ENCODE results near the gene KLHDC8B.

The KLHDC8B gene

GRCh38 chr3:49163609-49164008 is 7.8 kb upstream of the KLHDC8B start:
- DNase-seq (ENCODE audit: low spot score): no peak
- in situ Hi-C loops (cut with MboI; ENCODE audit: low pct_unique_long_range_greater_than_20kb, low sequenced_read_pairs, unreplicated experiment): loop anchor here (25.0 kb wide), 1 partner anchor 274 kb away; the partner anchor contains the start of gene NICN1
- TF ChIP-seq, protein P1, sequence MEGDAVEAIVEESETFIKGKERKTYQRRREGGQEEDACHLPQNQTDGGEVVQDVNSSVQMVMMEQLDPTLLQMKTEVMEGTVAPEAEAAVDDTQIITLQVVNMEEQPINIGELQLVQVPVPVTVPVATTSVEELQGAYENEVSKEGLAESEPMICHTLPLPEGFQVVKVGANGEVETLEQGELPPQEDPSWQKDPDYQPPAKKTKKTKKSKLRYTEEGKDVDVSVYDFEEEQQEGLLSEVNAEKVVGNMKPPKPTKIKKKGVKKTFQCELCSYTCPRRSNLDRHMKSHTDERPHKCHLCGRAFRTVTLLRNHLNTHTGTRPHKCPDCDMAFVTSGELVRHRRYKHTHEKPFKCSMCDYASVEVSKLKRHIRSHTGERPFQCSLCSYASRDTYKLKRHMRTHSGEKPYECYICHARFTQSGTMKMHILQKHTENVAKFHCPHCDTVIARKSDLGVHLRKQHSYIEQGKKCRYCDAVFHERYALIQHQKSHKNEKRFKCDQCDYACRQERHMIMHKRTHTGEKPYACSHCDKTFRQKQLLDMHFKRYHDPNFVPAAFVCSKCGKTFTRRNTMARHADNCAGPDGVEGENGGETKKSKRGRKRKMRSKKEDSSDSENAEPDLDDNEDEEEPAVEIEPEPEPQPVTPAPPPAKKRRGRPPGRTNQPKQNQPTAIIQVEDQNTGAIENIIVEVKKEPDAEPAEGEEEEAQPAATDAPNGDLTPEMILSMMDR (IDR thresholded peaks at IDR 0.05; ENCODE audit: extremely low read depth, insufficient read depth, missing control alignments): no peak

DNA sequence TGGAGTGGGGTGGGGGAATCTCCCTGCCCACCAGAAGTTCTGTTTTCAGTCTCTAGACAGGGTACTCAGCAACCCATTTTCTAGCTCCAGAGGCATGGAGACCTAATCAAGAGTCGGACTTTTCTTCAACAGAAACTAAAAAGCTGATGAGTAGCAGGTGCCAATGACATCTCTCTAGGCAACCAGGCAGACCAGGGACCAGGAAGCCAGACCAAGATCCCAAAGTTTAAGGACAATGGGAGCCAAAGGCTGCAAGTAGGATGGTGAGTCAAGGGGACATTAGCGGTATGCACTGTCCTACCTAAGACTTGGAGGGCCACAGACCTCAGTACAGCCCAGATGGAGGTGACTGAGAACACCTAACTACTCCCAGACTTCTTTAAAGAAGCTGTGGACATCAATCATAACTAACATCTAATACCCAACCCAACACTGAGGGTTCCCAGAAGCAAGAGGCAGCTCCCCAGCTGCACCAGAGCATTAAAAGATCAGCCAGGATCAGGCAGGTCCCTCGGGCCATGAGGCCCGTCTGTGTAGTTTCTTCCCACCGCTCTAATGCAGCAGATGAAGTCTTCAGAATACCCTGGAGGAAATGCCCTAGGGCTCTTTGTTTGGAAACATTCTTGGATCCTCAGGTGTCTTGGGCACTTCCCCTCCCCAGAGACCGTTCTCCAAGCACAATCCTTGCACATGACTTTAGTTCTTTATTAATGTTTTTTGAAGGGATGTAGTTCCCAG is 6.2 kb upstream of the KLHDC8B start:
- DNase-seq (ENCODE audit: low spot score): peak; percentile 53
- in situ Hi-C loops (cut with MboI; ENCODE audit: low pct_unique_long_range_greater_than_20kb, low sequenced_read_pairs, unreplicated experiment): loop anchor here (25.0 kb wide), 1 partner anchor 272 kb away; the partner anchor contains the start of gene NICN1
- TF ChIP-seq, protein P1 (IDR thresholded peaks at IDR 0.05; ENCODE audit: extremely low read depth, insufficient read depth, missing control alignments): no peak

- in situ Hi-C loops (cut with MboI; ENCODE audit: low pct_unique_long_range_greater_than_20kb, low sequenced_read_pairs, unreplicated experiment): loop anchor here (25.0 kb wide), 1 partner anchor 271 kb away; the partner anchor contains the start of gene NICN1
- TF ChIP-seq, protein P1 (IDR thresholded peaks at IDR 0.05; ENCODE audit: extremely low read depth, insufficient read depth, missing control alignments): no peak
- DNase-seq (ENCODE audit: low spot score): peak; percentile 97
These were observed 5.3 kb upstream of the KLHDC8B start, which contains the start of gene CCDC71 for GRCh38 chr3:49165771-49166751. TSS of gene CCDC71 (minus strand) at chr3:49166331. CDS start at chr3:49164208, 2,123 bp downstream.

GRCh38 chr3:49166752-49167556 is 4.4 kb upstream of the KLHDC8B start:
- TF ChIP-seq, protein P1 (IDR thresholded peaks at IDR 0.05; ENCODE audit: extremely low read depth, insufficient read depth, missing control alignments): no peak
- in situ Hi-C loops (cut with MboI; ENCODE audit: low pct_unique_long_range_greater_than_20kb, low sequenced_read_pairs, unreplicated experiment): loop anchor here (25.0 kb wide), 1 partner anchor 270 kb away; the partner anchor contains the start of gene NICN1
- DNase-seq (ENCODE audit: low spot score): no peak

DNA sequence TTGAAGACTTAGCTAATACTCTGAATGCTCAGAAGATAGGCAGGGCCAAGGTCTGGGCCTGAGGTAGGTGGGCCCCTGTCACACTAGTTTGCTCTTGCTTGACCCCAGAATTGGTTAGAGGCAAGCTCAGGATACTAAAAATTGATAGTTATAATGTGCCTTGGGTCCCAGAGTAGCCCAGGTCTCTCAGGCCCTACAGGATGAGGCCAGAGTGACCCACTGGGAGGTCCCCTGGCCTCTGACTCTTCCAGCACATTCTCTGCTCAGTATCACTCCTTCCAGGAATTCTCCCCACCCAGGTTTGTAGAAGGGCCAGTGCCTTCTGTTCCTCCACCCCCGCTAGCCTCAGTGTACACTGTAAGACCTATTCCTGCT is 667 bp upstream of the KLHDC8B start:
- TF ChIP-seq, protein P1 (IDR thresholded peaks at IDR 0.05; ENCODE audit: extremely low read depth, insufficient read depth, missing control alignments): no peak
- in situ Hi-C loops (cut with MboI; ENCODE audit: low pct_unique_long_range_greater_than_20kb, low sequenced_read_pairs, unreplicated experiment): loop anchor here (25.0 kb wide), 1 partner anchor 267 kb away; the partner anchor contains the start of gene NICN1
- no peak for DNase-seq (ENCODE audit: low spot score)
